HG03039 (cell line): ENCODE data around the gene PWWP2B.

Experiments used
- ATAC-seq: cut with Tn5 transposase; IDR thresholded peaks from one replicate; pipeline ENCODE4 v1.9.1; 2021; ENCODE audit warnings: mild to moderate bottlenecking, moderate library complexity; ENCODE audit not compliant: unreplicated experiment

Gene PWWP2B

DNA sequence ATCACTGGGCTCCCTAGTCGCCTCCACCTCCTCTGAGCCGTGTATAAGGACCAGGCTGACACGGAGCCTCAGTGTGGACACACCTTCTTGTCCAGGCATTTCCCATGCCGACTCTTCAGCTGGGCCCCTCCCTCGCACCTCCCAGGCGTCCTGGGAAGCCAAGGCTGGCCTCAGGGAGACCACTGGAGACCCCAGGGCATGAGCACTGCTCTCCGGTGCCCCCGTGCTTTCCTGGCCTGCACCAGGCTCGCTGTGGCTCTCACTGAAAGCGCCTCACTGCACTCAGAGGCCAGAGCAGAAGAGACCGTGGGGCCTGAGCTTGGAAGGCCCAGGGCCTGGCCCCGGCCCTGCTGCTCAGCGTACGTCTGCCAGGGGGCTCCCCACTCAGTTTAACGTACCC is 33.6 kb upstream of the PWWP2B start:
- no peak for ATAC-seq

DNA sequence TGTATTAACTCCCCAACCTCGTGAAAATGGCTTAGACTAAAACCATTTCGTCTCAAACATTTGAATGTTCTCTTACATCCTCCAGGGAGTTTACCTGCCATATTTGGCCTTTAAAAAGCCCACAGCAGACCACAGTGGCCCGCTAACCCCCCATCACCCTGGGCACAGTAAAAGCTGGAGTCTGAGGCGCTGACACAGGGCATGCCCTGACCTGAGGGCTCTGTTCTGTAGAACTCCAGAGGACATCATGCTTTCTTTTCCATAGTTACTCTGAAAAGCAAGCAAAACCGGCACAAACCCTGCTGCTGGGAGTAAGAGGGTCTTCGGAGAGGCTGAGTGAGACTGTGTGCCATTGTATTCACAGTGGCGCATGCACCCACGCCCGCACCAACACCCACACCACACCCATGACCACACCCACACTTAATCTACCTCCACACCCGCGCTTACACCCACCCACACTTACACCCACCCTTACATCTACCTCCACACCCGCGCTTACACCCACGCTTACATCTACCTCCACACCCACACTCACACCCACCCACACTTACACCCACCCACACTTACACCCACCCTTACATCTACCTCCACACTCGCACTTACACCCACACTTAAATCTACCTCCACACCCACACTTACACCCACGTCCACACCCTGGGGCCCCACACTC is 32.9 kb upstream of the PWWP2B start:
- no peak for ATAC-seq

GRCh38 chr10:132364594-132364970 is 32.4 kb upstream of the PWWP2B start:
- no peak for ATAC-seq

- no peak for ATAC-seq
Measured at GRCh38 chr10:132365102-132365501, 31.9 kb upstream of the PWWP2B start.

GRCh38 chr10:132366006-132366405 is 31.0 kb upstream of the PWWP2B start:
- ATAC-seq, result no peak

GRCh38 chr10:132366499-132366898 is 30.5 kb upstream of the PWWP2B start:
- ATAC-seq, result no peak

DNA sequence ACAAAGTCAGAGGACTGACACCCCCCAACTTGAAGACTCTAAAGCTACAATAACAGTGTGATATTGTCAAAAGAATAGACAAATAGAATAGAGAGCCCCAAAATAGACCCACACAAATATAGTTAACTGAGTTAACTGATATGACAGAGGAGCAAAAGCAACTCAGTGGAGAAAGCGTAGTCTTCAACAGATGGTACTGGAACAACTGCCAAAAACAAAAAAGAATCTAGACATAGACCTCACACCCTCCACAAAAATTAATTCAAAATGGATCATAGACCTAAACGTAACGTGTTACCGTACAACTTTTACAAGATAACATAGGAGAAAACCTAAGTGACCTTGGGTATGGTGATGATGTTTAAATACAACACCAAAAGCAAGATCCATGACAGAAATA is 28.6 kb upstream of the PWWP2B start:
- no peak for ATAC-seq

DNA sequence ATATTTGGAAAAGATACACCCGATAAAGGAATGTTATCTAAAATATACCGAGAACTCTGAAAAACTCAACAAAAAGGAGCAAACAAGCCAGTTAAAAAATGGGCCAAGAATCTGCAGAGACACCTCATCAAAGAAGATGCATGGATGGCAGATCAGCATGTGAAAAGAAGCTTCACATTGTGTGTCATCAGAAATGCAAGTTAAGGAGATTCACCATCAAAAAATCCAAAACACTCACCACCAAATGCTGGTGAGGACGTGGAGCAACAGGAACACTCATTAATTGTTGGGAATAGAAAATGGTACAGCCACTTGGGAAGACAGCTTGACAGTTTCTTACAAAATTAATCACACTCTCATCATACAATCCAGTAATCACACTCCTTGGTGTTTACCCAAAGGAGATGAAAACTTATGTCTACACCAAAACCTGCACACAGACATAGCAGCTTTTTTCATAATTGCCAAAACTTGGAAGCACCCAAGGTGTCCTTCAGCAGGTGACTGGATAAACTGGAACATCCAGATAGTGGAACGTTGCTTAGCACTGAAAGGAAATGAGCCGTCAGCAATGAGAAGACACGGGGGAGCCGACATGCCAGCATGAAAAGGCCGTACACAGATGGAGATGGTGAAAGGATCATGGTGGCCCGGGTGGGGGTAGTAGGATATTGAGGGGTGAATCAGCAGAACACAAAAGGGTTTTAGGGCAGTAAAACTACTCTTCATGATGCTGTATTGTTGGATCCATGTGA is 27.9 kb upstream of the PWWP2B start:
- ATAC-seq, result no peak

DNA sequence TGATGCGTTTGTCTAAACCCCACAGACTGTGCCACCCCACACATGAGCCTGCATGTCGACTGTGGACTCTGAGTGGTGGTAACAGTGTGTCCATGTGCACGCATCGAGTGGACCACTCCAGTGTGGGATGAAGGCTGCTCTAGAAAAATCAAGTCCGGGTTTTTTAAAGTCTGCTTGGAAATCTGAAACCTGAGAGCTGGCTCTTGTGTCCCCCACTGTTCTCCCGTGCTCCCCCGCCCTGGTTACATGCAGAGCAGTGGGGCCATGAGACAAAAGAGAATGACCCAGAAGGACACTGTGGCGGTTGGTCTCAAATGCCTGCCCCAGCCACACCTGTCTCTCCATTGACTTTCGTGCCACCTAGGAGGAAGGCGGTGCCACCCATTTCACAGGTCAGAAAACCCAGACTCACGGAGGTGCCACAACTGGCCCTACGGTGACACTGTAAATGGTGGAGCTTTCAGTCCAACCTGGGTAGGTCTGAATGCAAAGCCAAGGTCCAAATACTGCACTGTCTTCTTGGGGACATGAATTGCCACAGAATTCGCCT is 27.3 kb upstream of the PWWP2B start:
- ATAC-seq, result no peak

- ATAC-seq, result no peak
Measured at GRCh38 chr10:132370426-132371340, 26.3 kb upstream of the PWWP2B start.

- no peak for ATAC-seq
Measured at GRCh38 chr10:132371641-132372081, 25.3 kb upstream of the PWWP2B start.

DNA sequence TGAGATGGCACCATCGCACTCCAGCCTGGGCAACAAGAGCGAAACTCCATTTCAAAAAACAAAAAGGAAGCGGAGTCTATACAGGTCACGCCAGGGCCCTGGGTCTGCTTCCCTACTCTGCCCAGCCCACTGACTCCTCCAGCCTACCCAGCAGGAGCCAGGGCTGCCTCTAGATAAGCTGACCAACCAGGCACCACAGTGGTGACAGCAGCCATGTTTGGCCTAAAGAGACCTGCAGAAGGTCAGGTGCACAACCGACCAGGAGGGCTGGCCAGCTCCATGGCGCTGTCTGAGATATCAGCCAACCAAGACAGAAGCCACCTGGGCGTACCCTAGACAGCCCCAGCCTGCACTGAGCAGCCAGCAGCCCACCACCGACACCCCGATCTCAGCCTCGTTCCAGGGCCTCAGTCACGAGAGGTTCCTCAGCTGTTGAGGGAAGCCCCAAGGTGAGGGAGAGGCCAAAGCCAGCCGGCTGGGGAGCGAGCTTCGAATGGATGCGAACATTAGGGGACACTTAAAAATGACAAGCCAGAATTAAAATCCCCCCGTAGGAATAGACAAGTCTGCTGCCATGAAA is 24.4 kb upstream of the PWWP2B start:
- no peak for ATAC-seq

- ATAC-seq, result no peak
Measured at GRCh38 chr10:132373241-132373955, 23.6 kb upstream of the PWWP2B start.

GRCh38 chr10:132374176-132374575 is 22.8 kb upstream of the PWWP2B start:
- ATAC-seq, result no peak

DNA sequence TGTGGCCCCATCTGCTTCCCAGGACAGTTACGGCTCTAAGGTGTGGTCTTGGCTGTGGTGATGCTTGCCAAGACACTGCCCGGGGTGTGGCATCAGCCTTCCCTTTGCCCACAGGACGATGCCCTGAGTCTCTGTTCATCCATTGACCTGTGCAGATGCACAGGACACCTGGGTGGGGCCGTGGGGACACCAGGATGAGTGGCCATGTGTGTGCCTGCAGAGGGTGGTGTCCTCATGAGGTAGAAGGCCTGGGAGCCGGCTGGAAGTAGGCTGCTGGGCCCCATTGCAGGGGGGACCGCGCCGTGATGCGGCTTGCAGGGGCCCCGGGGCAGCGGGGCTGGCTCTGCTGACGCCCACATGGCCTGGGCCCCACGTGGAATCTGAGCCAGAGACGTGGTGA is 22.4 kb upstream of the PWWP2B start:
- ATAC-seq, result no peak

GRCh38 chr10:132375116-132375794 is 21.7 kb upstream of the PWWP2B start:
- no peak for ATAC-seq

DNA sequence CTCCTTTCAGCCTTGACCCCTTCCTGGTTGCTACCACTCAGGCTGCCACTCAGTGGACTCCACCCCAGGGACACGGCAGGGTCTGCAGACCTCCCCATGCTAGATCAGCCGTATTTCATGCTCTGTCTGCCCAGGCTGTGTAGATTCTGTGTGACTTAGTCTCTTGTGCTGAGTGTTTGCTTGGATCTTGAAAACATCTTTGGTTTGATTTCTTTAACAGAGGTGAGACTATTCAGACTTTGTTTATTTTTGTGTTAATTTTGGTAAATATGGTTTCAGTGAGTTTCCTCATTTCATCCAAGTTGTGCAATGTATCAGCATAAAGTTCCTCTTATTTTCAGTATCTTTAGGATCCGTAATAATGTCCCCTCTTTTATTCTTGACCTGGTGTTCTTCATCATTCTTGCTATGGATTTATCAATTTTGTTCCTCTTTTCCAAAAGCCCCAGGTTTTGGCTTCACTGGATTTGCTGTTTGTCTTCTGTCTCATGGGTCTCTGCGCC is 21.2 kb upstream of the PWWP2B start:
- ATAC-seq, result no peak

GRCh38 chr10:132376394-132376851 is 20.6 kb upstream of the PWWP2B start:
- no peak for ATAC-seq

- ATAC-seq, result no peak
Measured at GRCh38 chr10:132377326-132377725, 19.7 kb upstream of the PWWP2B start.
